ENCODE results near the gene PRDX3. TPM values are rescaled to one million over a fixed set of nuclear protein-coding genes. Genes with fewer than 3 reads are reported as not detected.

The PRDX3 gene
- total and polyA plus RNA-seq, 3 donors from 2014 or later = 71.7 to 118 (median 101) TPM

DNA sequence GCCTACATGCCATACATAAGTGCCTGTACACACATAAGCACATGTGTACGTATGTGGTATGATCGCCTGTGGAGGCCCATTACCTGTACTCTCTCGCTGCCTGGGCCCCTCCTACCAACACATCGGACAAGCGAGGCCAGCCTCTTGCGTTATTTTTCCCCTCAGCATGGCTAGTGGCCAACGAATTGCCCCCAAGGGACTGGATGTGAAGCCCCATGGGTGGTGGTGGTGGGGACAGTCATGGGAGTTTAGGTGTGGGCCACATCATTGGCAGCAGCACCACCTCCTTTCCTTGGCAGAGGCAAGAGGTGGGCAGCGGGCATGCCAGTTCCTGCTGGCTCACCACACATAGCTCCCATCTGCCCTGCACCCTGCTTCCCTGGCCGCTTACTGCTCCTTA lies 38.8 kb upstream of the PRDX3 start:
- H3K9me3 ChIP-seq = no peaks in the 10 kb centered on the region
- no peaks in the 10 kb centered on the region for H3K36me3 ChIP-seq (ENCODE audit: low read depth, missing control alignments)
- WGBS, 2 donors = 94 to 95% methylated on average over 9 of the region's 9 CpGs
- H3K27ac ChIP-seq = no peak overlapping the region
- no peak for DNase-seq
- intact Hi-C loops (cut with DNase I; ENCODE audit: low total_unique reads) = no loop called here
- no peaks in the 10 kb centered on the region for H3K27me3 ChIP-seq
- no peak for TF ChIP-seq POLR2A (IDR thresholded peaks at IDR 0.05)
- TF ChIP-seq, protein P1, sequence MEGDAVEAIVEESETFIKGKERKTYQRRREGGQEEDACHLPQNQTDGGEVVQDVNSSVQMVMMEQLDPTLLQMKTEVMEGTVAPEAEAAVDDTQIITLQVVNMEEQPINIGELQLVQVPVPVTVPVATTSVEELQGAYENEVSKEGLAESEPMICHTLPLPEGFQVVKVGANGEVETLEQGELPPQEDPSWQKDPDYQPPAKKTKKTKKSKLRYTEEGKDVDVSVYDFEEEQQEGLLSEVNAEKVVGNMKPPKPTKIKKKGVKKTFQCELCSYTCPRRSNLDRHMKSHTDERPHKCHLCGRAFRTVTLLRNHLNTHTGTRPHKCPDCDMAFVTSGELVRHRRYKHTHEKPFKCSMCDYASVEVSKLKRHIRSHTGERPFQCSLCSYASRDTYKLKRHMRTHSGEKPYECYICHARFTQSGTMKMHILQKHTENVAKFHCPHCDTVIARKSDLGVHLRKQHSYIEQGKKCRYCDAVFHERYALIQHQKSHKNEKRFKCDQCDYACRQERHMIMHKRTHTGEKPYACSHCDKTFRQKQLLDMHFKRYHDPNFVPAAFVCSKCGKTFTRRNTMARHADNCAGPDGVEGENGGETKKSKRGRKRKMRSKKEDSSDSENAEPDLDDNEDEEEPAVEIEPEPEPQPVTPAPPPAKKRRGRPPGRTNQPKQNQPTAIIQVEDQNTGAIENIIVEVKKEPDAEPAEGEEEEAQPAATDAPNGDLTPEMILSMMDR (IDR thresholded peaks at IDR 0.05) = no peak
- H3K4me3 ChIP-seq = no peak overlapping the region
- peaks cover 7% of the 10 kb centered on the region for H3K4me1 ChIP-seq

DNA sequence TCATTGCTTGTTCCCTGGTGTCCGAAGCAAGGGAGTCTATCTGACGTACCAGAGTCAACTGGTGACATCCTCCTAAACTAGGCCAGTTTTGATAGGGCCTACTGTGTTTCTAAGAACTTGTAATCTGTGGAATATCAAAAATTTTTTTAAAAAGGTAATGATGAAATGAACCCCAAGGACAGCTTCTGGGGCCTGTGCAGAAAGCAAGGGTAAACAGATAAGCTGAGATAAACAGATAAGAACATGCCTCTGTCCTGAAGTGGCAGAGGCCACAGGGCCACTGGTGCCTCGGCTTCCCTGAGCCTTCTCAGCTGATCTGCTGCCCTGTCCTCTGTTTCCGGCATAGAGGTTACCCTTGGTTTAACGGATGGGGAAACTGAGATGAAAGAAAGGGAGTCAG lies 37.5 kb upstream of the PRDX3 start:
- Histone ChIP-seq H3K27ac (peak overlapping the region in 1 of 2 donors; percentile 32), H3K36me3 (ENCODE audit: low read depth, missing control alignments) (no peaks in the 10 kb centered on the region), H3K27me3 (no peaks in the 10 kb centered on the region), H3K4me3 (no peak overlapping the region), H3K9me3 (no peaks in the 10 kb centered on the region), H3K4me1 (peaks cover 5% of the 10 kb centered on the region)
- TF ChIP-seq POLR2A (IDR thresholded peaks at IDR 0.05) = no peak
- TF ChIP-seq, protein P1 (IDR thresholded peaks at IDR 0.05) = no peak
- WGBS, 2 donors = 64 to 74% methylated on average over 5 of the region's 5 CpGs
- intact Hi-C loops (cut with DNase I; ENCODE audit: low total_unique reads) = no loop called here
- peak; percentile 78 for DNase-seq

DNA sequence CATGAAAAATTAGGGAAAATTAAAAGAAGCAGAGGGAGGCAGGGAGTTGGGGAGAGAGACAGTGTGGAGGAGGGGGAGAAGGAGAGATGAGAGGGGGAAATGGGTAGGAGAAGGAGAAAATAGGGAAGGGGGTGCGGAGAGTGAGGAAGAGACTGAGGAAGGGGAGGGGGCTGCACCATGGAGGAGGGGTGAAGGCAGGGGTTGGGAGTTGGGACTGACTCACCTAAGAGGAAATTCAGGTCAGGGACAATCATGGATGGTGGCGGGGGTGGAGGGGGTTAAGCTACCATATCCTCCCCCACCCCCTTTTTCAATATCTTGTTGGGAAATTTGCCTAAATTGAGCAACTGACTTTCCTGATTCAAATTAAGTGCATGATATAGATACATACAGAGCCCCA lies 36.8 kb upstream of the PRDX3 start:
- Histone ChIP-seq H3K4me3 (no peak overlapping the region), H3K27me3 (no peaks in the 10 kb centered on the region), H3K9me3 (no peaks in the 10 kb centered on the region), H3K27ac (no peak overlapping the region), H3K36me3 (ENCODE audit: low read depth, missing control alignments) (no peaks in the 10 kb centered on the region), H3K4me1 (peaks cover 5% of the 10 kb centered on the region)
- no peak for TF ChIP-seq POLR2A (IDR thresholded peaks at IDR 0.05)
- TF ChIP-seq, protein P1 (IDR thresholded peaks at IDR 0.05) = no peak
- WGBS, 2 donors = 79 to 85% methylated on average over 2 of the region's 2 CpGs
- no peak for DNase-seq
- intact Hi-C loops (cut with DNase I; ENCODE audit: low total_unique reads) = no loop called here

DNA sequence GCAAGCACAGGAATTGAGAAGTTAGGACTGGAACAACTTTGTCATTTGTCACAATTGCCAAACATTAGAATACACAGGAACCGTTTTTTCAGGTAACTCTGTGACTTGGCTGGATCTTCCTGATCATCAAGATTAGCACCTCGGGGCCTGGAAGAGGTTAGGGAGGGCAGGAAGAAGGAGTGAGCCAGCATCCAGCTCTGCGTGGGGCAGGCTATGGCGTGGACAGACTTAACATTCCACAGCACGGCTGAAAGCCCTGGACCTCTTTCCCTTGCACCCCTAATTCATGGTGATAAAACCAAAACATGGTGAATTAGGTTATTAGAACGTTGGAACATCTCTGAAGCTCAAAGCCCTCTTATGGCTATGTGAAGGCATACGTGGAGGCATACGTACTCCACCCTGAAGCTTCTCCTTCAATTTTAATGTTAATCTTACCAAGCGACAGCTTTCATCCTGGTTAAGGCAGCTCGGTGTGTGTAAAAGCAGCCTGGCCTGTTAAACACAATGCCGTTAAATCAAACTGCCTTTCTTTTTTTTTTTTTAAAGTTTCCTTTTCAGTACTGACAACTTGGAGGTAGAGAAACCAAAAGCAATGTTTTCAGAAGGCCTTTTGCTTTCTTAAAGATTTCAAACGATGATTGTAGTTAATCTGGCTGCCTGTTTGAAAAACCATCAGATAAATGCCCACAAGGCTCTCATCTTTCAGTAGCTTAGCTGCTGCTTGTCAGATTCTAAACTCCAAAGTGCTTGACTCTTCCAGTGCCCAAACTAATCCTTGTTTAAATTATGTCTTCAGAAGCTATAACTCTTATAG lies 33.2 kb upstream of the PRDX3 start:
- TF ChIP-seq, protein P1 (IDR thresholded peaks at IDR 0.05) = no peak
- TF ChIP-seq POLR2A (IDR thresholded peaks at IDR 0.05) = no peak
- no peak for DNase-seq
- peaks cover 5% of the 10 kb centered on the region for H3K4me1 ChIP-seq
- no peaks in the 10 kb centered on the region for H3K36me3 ChIP-seq (ENCODE audit: low read depth, missing control alignments)
- H3K4me3 ChIP-seq = no peak overlapping the region
- intact Hi-C loops (cut with DNase I; ENCODE audit: low total_unique reads) = no loop called here
- H3K9me3 ChIP-seq = no peaks in the 10 kb centered on the region
- WGBS, 2 donors = 70 to 80% methylated on average over 12 of the region's 12 CpGs
- H3K27ac ChIP-seq = peak overlapping the region in 1 of 2 donors; percentile 25
- H3K27me3 ChIP-seq = no peaks in the 10 kb centered on the region

DNA sequence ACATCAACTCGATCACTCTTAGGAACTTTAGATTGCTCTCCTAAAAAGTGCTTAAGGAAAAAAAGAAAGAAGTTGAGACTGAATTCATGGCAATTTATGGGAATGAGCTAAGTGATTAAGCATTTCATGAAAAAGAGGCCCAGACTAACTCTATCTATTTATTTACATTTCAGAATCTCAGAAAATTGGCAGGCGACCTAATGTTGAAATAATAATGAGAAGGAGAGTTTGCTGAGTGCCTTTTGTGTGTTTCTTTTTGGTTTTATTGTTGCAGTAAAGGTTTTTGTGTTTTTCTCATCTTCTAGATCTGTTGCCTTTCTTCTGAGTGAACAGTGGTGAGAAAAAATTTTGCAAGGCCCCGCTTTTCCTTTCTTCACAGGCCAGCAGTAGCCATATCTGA lies 32.6 kb upstream of the PRDX3 start:
- TF ChIP-seq POLR2A (IDR thresholded peaks at IDR 0.05) = no peak
- TF ChIP-seq, protein P1 (IDR thresholded peaks at IDR 0.05) = no peak
- peaks cover 5% of the 10 kb centered on the region for H3K4me1 ChIP-seq
- 82 to 90% methylated on average over 3 of the region's 3 CpGs for WGBS, 2 donors
- H3K27me3 ChIP-seq = no peaks in the 10 kb centered on the region
- H3K4me3 ChIP-seq = no peak overlapping the region
- no peaks in the 10 kb centered on the region for H3K36me3 ChIP-seq (ENCODE audit: low read depth, missing control alignments)
- no peaks in the 10 kb centered on the region for H3K9me3 ChIP-seq
- H3K27ac ChIP-seq = peak overlapping the region in 1 of 2 donors; percentile 25
- DNase-seq = no peak
- intact Hi-C loops (cut with DNase I; ENCODE audit: low total_unique reads) = no loop called here

All from testis (tissue), 3 donors.